ENCODE measurements around the gene DSG3.

DNA sequence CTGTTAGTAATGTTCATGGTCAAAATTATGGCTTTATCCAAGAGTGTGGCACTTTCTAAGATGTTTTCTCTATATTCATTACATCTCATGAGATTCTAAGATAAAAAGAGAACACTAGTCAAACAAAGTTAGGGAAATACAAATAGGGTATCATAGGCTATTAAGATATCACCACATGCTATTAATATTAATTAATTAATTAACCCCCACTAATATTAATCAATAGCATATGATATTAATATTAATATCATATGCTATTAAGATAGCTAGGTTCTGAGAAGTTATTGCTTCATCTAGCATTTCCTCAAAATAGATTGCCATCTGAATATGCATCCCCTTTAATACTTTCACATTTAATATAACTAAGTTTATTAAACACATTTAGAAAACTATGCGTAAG lies 22.1 kb downstream of the DSG3 start:
- TF ChIP-seq, protein P1, sequence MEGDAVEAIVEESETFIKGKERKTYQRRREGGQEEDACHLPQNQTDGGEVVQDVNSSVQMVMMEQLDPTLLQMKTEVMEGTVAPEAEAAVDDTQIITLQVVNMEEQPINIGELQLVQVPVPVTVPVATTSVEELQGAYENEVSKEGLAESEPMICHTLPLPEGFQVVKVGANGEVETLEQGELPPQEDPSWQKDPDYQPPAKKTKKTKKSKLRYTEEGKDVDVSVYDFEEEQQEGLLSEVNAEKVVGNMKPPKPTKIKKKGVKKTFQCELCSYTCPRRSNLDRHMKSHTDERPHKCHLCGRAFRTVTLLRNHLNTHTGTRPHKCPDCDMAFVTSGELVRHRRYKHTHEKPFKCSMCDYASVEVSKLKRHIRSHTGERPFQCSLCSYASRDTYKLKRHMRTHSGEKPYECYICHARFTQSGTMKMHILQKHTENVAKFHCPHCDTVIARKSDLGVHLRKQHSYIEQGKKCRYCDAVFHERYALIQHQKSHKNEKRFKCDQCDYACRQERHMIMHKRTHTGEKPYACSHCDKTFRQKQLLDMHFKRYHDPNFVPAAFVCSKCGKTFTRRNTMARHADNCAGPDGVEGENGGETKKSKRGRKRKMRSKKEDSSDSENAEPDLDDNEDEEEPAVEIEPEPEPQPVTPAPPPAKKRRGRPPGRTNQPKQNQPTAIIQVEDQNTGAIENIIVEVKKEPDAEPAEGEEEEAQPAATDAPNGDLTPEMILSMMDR (IDR thresholded peaks at IDR 0.05; ENCODE audit: low read depth, low read length): no peak
- no peak for TF ChIP-seq EZH2phosphoT487 (IDR thresholded peaks at IDR 0.05; ENCODE audit: low read depth)

Data from OCI-LY3 (cell line).